ENCODE measurements around the gene PTCH1.

Gene PTCH1

GRCh38 chr9:95512709-95513095, 4.1 kb downstream of the PTCH1 start:
- no peak for TF ChIP-seq CTCF (IDR thresholded peaks at IDR 0.05; ENCODE audit: insufficient read depth, missing control alignments)
- FAIRE-seq: no peak
- no peak for DNase-seq (ENCODE audit: insufficient read length, low spot score)

- no peak for FAIRE-seq
- no peak for TF ChIP-seq CTCF (IDR thresholded peaks at IDR 0.05; ENCODE audit: insufficient read depth, missing control alignments)
- no peak for DNase-seq (ENCODE audit: insufficient read length, low spot score)
Measured at GRCh38 chr9:95511952-95512708, 4.6 kb downstream of the PTCH1 start.

GRCh38 chr9:95511616-95511931, 5.2 kb downstream of the PTCH1 start:
- FAIRE-seq (no peak), DNase-seq (ENCODE audit: insufficient read length, low spot score) (no peak)
- no peak for TF ChIP-seq CTCF (IDR thresholded peaks at IDR 0.05; ENCODE audit: insufficient read depth, missing control alignments)

- FAIRE-seq: no peak
- TF ChIP-seq CTCF (IDR thresholded peaks at IDR 0.05; ENCODE audit: insufficient read depth, missing control alignments): no peak
- DNase-seq (ENCODE audit: insufficient read length, low spot score): no peak
Measured at GRCh38 chr9:95510709-95511615, 5.8 kb downstream of the PTCH1 start.

GRCh38 chr9:95509851-95510708, 6.7 kb downstream of the PTCH1 start:
- DNase-seq (ENCODE audit: insufficient read length, low spot score) (no peak), FAIRE-seq (no peak)
- no peak for TF ChIP-seq CTCF (IDR thresholded peaks at IDR 0.05; ENCODE audit: insufficient read depth, missing control alignments)

- TF ChIP-seq CTCF (IDR thresholded peaks at IDR 0.05; ENCODE audit: insufficient read depth, missing control alignments): no peak
- DNase-seq (ENCODE audit: insufficient read length, low spot score): no peak
- no peak for FAIRE-seq
Measured at GRCh38 chr9:95508968-95509850, 7.6 kb downstream of the PTCH1 start.
